HEK293 (cell line): ENCODE results near the gene ATRNL1.

Experiments used
- CTCF ChIA-PET: fragments of 350-600 bp; formaldehyde crosslinking; extraction: SDS; loops from one replicate; lab custom pipeline; 2021; ENCODE audit warnings: antibody characterized with exemption; lab: Yijun Ruan, JAX
- POLR2A ChIA-PET: fragments of 300-600 bp; formaldehyde crosslinking; extraction: SDS; loops from one replicate; lab custom pipeline; 2020; ENCODE audit warnings: antibody characterized with exemption, inconsistent platforms; lab: Yijun Ruan, JAX
- H3K27ac ChIP-seq: fragments of 200-500 bp; sonication (Bioruptor generic); 2 replicates; pipeline ENCODE4 v1.5.1; 2014; ENCODE audit warnings: low read depth, low read length, control low read depth, inconsistent platforms; ENCODE audit errors: extremely low read depth
- H3K36me3 ChIP-seq, 2 experiments: fragments of 200-500 bp in 1 of 2; sonication (Bioruptor generic) in 1 of 2; 1 replicate in 1 of 2; 2 replicates in 1 of 2; pipeline ENCODE4 v1.5.1; 2014 to 2017; ENCODE audit warnings: inconsistent platforms in 2 of 2, low read length in 2 of 2; ENCODE audit not compliant: control insufficient read depth in 2 of 2, insufficient read depth in 1 of 2
- H3K4me1 ChIP-seq: fragments of 200-500 bp; sonication (Bioruptor generic); 2 replicates; pipeline ENCODE4 v1.5.1; 2014; ENCODE audit warnings: mild to moderate bottlenecking, low read length, inconsistent platforms; ENCODE audit not compliant: control insufficient read depth, insufficient read depth
- H3K4me3 ChIP-seq: 2 replicates; pipeline ENCODE4 v1.5.1; 2011; ENCODE audit warnings: low read depth, mild to moderate bottlenecking, control low read depth, low read length, moderate library complexity
- H3K9me3 ChIP-seq: fragments of 200-500 bp; sonication (Bioruptor generic); 2 replicates; pipeline ENCODE4 v1.5.1; 2014; ENCODE audit warnings: low read depth, low read length, inconsistent platforms; ENCODE audit not compliant: control insufficient read depth, insufficient read depth
- FEZF1 ChIP-seq: fragments of 450-650 bp; formaldehyde crosslinking; IDR thresholded peaks from 2 replicates; pipeline ENCODE4 v1.5.1; 2016; ENCODE audit warnings: missing biosample characterization, missing genetic modification characterization
- KLF1 ChIP-seq: fragments of 450-650 bp; formaldehyde crosslinking; IDR thresholded peaks from 2 replicates; pipeline ENCODE4 v1.5.1; 2016; ENCODE audit warnings: missing biosample characterization, missing genetic modification characterization
- MEIS1 ChIP-seq: sonication (generic); formaldehyde crosslinking; IDR thresholded peaks from 2 replicates; pipeline ENCODE4 v1.8.1; 2022; ENCODE audit warnings: missing genetic modification reagents, mild to moderate bottlenecking, borderline replicate concordance
- MZF1 ChIP-seq: fragments of 450-650 bp; formaldehyde crosslinking; IDR thresholded peaks from 2 replicates; pipeline ENCODE4 v1.5.1; 2017; ENCODE audit warnings: missing biosample characterization, missing genetic modification characterization, borderline replicate concordance
- OSR2 ChIP-seq: fragments of 450-650 bp; formaldehyde crosslinking; IDR thresholded peaks from 2 replicates; pipeline ENCODE4 v1.5.1; 2016; ENCODE audit warnings: missing biosample characterization, missing genetic modification characterization
- OVOL3 ChIP-seq: fragments of 450-650 bp; formaldehyde crosslinking; IDR thresholded peaks from 2 replicates; pipeline ENCODE4 v1.5.1; 2016; ENCODE audit warnings: missing biosample characterization, missing genetic modification characterization
- RBAK ChIP-seq: fragments of 450-650 bp; formaldehyde crosslinking; IDR thresholded peaks from 2 replicates; pipeline ENCODE4 v1.5.1; 2016; ENCODE audit warnings: missing biosample characterization, missing genetic modification characterization
- ZBTB17 ChIP-seq: fragments of 450-650 bp; formaldehyde crosslinking; IDR thresholded peaks from 2 replicates; pipeline ENCODE4 v1.5.1; 2016; ENCODE audit warnings: missing biosample characterization, missing genetic modification characterization
- ZBTB48 ChIP-seq: fragments of 450-650 bp; formaldehyde crosslinking; IDR thresholded peaks from 2 replicates; pipeline ENCODE4 v1.5.1; 2016; ENCODE audit warnings: missing biosample characterization, missing genetic modification characterization
- ZFP3 ChIP-seq: fragments of 450-650 bp; formaldehyde crosslinking; IDR thresholded peaks from 2 replicates; pipeline ENCODE4 v1.5.1; 2016; ENCODE audit warnings: low read depth, missing biosample characterization, missing genetic modification characterization
- ZNF132 ChIP-seq: fragments of 450-650 bp; formaldehyde crosslinking; IDR thresholded peaks from 2 replicates; pipeline ENCODE4 v1.5.1; 2017; ENCODE audit warnings: missing biosample characterization, missing genetic modification characterization, borderline replicate concordance
- ZNF16 ChIP-seq: fragments of 450-650 bp; formaldehyde crosslinking; IDR thresholded peaks from 2 replicates; pipeline ENCODE4 v1.5.1; 2016; ENCODE audit warnings: low read depth, missing biosample characterization, missing genetic modification characterization
- ZNF292 ChIP-seq: fragments of 450-650 bp; formaldehyde crosslinking; IDR thresholded peaks from 2 replicates; pipeline ENCODE4 v1.5.1; 2016; ENCODE audit warnings: low read depth, missing biosample characterization, missing genetic modification characterization, borderline replicate concordance
- ZNF341 ChIP-seq: fragments of 450-650 bp; formaldehyde crosslinking; IDR thresholded peaks from 2 replicates; pipeline ENCODE4; 2016; ENCODE audit warnings: low read depth, missing biosample characterization, missing genetic modification characterization
- ZNF514 ChIP-seq: fragments of 450-650 bp; formaldehyde crosslinking; IDR thresholded peaks from 2 replicates; pipeline ENCODE4 v1.5.1; 2016; ENCODE audit warnings: missing biosample characterization, missing genetic modification characterization
- ZNF549 ChIP-seq: fragments of 450-650 bp; IDR thresholded peaks from 2 replicates; pipeline ENCODE4 v1.5.1; 2018; ENCODE audit warnings: missing biosample characterization, missing genetic modification characterization, mild to moderate bottlenecking, inconsistent platforms, moderate library complexity
- ZNF560 ChIP-seq: fragments of 450-650 bp; formaldehyde crosslinking; IDR thresholded peaks from 2 replicates; pipeline ENCODE4 v1.5.1; 2017; ENCODE audit warnings: missing biosample characterization, missing genetic modification characterization, borderline replicate concordance
- ZNF571 ChIP-seq: fragments of 450-650 bp; formaldehyde crosslinking; IDR thresholded peaks from 2 replicates; pipeline ENCODE4 v1.5.0; 2017; ENCODE audit warnings: missing biosample characterization, missing genetic modification characterization
- ZNF600 ChIP-seq: fragments of 450-650 bp; formaldehyde crosslinking; IDR thresholded peaks from 2 replicates; pipeline ENCODE4 v1.5.1; 2016; ENCODE audit warnings: missing biosample characterization, missing genetic modification characterization
- ZNF626 ChIP-seq: fragments of 450-650 bp; sonication (Bioruptor Pico); formaldehyde crosslinking; IDR thresholded peaks from 2 replicates; pipeline ENCODE4 v1.5.1; 2018; ENCODE audit warnings: missing biosample characterization, missing genetic modification characterization, inconsistent platforms
- ZNF658 ChIP-seq: fragments of 450-650 bp; formaldehyde crosslinking; IDR thresholded peaks from 2 replicates; pipeline ENCODE4; 2016; ENCODE audit warnings: missing biosample characterization, missing genetic modification characterization
- ZNF843 ChIP-seq: fragments of 450-650 bp; formaldehyde crosslinking; IDR thresholded peaks from 2 replicates; pipeline ENCODE4 v1.5.1; 2016; ENCODE audit warnings: missing biosample characterization, missing genetic modification characterization
- TF ChIP-seq, protein P1 (sequence below): fragments of 450-650 bp; formaldehyde crosslinking; IDR thresholded peaks from 2 replicates; pipeline ENCODE4 v1.5.1; 2017; ENCODE audit warnings: missing biosample characterization, missing genetic modification characterization
- TF ChIP-seq, protein P2 (sequence below): fragments of 450-650 bp; formaldehyde crosslinking; IDR thresholded peaks from 2 replicates; pipeline ENCODE4 v1.5.1; 2016; ENCODE audit warnings: missing biosample characterization, missing genetic modification characterization
- TF ChIP-seq, protein P3 (sequence below): fragments of 450-650 bp; formaldehyde crosslinking; IDR thresholded peaks from 2 replicates; pipeline ENCODE4 v1.5.1; 2016; ENCODE audit warnings: missing biosample characterization, missing genetic modification characterization

ATRNL1 gene

DNA sequence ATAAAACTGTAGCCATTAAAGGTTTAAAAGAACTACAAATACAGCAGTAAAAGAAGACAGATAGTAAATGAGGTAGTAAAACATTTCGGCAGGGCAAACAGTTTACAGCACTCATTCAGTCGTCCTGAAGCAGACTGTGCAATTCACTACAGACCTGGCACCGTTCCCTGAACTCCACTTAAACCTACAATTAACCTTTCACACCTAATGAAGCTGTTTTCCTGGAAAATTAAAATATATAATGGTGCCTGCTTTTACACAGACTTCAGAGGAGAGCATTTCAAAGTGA, 844.5 kb downstream of the ATRNL1 start:
- no peaks in the 10 kb centered on the region for H3K4me1 ChIP-seq
- no peak overlapping the region for H3K27ac ChIP-seq
- ChIA-PET CTCF (no interaction called here), POLR2A (no interaction called here)
- H3K4me3 ChIP-seq: no peak overlapping the region
- H3K36me3 ChIP-seq: no peaks in the 10 kb centered on the region
- H3K9me3 ChIP-seq: no peaks in the 10 kb centered on the region
- no peak for TF ChIP-seq ZNF514 (tag by site-specific recombination)
- TF ChIP-seq MZF1: no peak
- no peak for TF ChIP-seq ZNF571
- peak; percentile 24; the same call in 1 of the 2 replicates for TF ChIP-seq OSR2 (tag by site-specific recombination)
- TF ChIP-seq, protein P1, sequence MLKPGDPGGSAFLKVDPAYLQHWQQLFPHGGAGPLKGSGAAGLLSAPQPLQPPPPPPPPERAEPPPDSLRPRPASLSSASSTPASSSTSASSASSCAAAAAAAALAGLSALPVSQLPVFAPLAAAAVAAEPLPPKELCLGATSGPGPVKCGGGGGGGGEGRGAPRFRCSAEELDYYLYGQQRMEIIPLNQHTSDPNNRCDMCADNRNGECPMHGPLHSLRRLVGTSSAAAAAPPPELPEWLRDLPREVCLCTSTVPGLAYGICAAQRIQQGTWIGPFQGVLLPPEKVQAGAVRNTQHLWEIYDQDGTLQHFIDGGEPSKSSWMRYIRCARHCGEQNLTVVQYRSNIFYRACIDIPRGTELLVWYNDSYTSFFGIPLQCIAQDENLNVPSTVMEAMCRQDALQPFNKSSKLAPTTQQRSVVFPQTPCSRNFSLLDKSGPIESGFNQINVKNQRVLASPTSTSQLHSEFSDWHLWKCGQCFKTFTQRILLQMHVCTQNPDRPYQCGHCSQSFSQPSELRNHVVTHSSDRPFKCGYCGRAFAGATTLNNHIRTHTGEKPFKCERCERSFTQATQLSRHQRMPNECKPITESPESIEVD (tag by site-specific recombination): peak; percentile 63
- no peak for TF ChIP-seq ZBTB48 (tag by site-specific recombination)
- peak; percentile 53 for TF ChIP-seq FEZF1 (tag by site-specific recombination)
- TF ChIP-seq ZNF600 (tag by site-specific recombination): no peak
- TF ChIP-seq ZNF132 (tag by site-specific recombination): no peak
- no peak for TF ChIP-seq MEIS1 (CRISPR knock-in tag)
- TF ChIP-seq ZNF843 (tag by site-specific recombination): peak; percentile 65
- no peak for TF ChIP-seq ZNF16 (tag by site-specific recombination)

DNA sequence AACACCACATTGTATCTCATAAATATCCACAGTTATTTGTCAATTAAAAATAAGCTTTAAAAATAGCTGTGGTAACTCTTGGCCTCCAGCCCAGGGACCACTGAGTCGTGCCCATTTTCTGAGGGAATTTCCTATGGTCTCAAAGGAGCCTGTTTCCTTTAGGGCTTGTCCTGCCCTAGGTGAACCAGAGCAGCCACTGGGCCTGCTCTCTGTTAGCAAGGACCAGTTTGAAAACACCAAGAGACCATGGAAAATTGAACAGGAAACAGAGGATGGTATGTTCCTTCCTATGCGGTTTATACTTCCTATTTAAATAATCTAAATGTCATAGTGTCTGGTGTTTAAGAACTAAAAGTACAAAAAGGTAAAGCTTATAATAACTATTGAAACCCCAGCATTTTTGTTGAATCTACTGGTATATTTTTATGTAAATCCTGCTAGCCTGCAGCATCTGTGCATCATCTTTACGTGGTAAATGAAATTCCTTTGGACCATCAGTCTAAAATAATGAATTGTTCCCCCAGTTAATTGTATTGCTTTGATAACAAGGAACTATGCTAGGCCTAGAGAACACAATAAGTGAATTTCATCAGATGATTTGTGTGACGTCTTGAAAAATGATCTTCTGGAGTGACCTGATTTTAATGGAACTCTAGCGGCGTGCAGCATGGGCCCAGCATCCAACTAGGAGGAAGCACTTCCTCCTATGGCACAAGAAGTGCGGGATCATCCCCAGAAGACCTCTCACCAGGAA, 846.1 kb downstream of the ATRNL1 start:
- POLR2A ChIA-PET: no interaction called here
- Histone ChIP-seq H3K4me1 (no peaks in the 10 kb centered on the region), H3K27ac (no peak overlapping the region), H3K36me3 (no peaks in the 10 kb centered on the region), H3K4me3 (no peak overlapping the region), H3K9me3 (no peaks in the 10 kb centered on the region)
- CTCF ChIA-PET: no interaction called here
- TF ChIP-seq ZNF292 (tag by site-specific recombination): no peak
- TF ChIP-seq ZNF549 (tag by site-specific recombination): no peak
- TF ChIP-seq ZBTB17: no peak

DNA sequence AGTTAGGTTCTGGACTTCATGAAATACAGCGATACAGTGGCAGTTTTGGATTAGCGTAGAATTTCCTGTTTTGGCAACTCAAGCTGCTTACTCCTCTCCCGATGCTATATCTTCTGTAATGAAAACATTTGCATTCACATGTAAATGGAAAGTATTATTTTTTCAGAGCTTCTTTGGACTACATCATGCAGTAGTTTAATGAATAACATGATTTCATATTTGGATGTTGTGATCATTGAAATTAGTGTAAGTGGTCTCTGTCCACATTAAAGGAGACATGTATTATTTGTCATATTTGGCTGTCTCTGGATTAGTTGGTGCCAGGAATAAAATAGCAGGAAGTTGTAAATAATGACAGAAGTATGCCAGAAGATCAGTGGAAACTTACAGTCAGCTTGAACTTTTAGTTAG, 848.2 kb downstream of the ATRNL1 start:
- H3K4me1 ChIP-seq: no peaks in the 10 kb centered on the region
- no peaks in the 10 kb centered on the region for H3K36me3 ChIP-seq
- H3K4me3 ChIP-seq: no peak overlapping the region
- H3K27ac ChIP-seq: no peak overlapping the region
- POLR2A ChIA-PET: no interaction called here
- CTCF ChIA-PET: interaction anchor here (1.0 kb wide), 1 partner anchor 444 kb away, joined by 3 read pairs; no protein-coding TSS in a partner anchor
- no peak for TF ChIP-seq RBAK
- TF ChIP-seq ZNF341 (tag by site-specific recombination): no peak
- TF ChIP-seq ZNF658: no peak
- TF ChIP-seq ZNF560 (tag by site-specific recombination): no peak
- TF ChIP-seq OVOL3 (tag by site-specific recombination): no peak
- no peak for TF ChIP-seq ZNF514 (tag by site-specific recombination)
- no peak for TF ChIP-seq ZNF626
- TF ChIP-seq, protein P2, sequence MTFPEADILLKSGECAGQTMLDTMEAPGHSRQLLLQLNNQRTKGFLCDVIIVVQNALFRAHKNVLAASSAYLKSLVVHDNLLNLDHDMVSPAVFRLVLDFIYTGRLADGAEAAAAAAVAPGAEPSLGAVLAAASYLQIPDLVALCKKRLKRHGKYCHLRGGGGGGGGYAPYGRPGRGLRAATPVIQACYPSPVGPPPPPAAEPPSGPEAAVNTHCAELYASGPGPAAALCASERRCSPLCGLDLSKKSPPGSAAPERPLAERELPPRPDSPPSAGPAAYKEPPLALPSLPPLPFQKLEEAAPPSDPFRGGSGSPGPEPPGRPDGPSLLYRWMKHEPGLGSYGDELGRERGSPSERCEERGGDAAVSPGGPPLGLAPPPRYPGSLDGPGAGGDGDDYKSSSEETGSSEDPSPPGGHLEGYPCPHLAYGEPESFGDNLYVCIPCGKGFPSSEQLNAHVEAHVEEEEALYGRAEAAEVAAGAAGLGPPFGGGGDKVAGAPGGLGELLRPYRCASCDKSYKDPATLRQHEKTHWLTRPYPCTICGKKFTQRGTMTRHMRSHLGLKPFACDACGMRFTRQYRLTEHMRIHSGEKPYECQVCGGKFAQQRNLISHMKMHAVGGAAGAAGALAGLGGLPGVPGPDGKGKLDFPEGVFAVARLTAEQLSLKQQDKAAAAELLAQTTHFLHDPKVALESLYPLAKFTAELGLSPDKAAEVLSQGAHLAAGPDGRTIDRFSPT: no peak
- no peak for TF ChIP-seq KLF1 (tag by site-specific recombination)
- TF ChIP-seq, protein P3, sequence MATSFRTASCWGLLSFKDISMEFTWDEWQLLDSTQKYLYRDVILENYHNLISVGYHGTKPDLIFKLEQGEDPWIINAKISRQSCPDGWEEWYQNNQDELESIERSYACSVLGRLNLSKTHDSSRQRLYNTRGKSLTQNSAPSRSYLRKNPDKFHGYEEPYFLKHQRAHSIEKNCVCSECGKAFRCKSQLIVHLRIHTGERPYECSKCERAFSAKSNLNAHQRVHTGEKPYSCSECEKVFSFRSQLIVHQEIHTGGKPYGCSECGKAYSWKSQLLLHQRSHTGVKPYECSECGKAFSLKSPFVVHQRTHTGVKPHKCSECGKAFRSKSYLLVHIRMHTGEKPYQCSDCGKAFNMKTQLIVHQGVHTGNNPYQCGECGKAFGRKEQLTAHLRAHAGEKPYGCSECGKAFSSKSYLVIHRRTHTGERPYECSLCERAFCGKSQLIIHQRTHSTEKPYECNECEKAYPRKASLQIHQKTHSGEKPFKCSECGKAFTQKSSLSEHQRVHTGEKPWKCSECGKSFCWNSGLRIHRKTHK (tag by site-specific recombination): no peak
- no peak for TF ChIP-seq ZFP3 (tag by site-specific recombination)
- no peaks in the 10 kb centered on the region for H3K9me3 ChIP-seq
